ENCODE measurements around the gene MYO18A.

MYO18A gene

GRCh38 chr17:29120433-29120832 lies 59.8 kb downstream of the MYO18A start:
- DNase-seq, result no peak

- no peak for DNase-seq
These were observed 60.9 kb downstream of the MYO18A start for GRCh38 chr17:29119265-29119664.

- peak; percentile 63 for DNase-seq
These were observed 63.1 kb downstream of the MYO18A start for GRCh38 chr17:29116804-29117753.

DNA sequence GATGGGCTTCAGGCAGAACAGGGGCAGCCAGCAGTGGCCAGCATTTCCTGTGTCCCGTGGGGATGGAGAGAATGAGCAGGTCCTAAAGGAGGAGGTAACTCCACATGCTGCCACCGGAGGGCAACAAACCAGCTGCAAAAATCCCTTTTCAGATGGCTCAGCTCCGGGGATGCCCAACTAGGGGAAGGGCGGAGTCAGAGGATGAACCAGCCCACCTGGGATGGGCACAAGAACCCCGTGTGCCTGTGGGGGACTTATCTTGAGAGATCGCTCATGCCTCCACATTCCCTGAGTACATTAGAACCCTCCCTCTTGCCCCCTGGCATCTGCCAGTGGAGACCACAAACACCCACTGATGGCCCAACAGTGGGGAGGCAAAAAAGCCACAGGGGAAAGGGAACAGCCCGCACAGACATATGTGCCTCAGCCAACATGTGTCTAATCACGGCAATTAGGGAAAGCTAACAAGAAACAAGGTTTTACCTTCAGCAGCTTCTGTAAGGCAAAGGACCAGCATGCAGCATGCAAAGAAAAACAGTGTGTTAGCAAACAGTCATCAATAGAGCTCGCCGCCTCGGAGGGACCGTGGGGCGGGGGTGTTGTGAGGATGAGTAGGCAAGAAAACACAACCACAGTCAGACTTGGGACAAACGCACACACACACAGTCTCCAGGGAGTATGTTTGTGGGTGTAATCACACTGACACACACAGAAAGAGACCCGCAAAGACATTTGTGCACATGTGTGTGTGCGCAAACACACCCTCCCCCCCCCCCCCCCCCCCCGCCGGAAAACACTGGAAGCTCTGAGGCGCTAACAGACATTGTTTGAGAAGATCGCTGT lies 64.0 kb downstream of the MYO18A start:
- peak; percentile 86 for DNase-seq

GRCh38 chr17:29115435-29115834 lies 64.8 kb downstream of the MYO18A start:
- peak; percentile 39 for DNase-seq

- DNase-seq, result no peak
These were observed 66.1 kb downstream of the MYO18A start for GRCh38 chr17:29114141-29114540.

- no peak for DNase-seq
These were observed 66.9 kb downstream of the MYO18A start for GRCh38 chr17:29113334-29113733.

DNA sequence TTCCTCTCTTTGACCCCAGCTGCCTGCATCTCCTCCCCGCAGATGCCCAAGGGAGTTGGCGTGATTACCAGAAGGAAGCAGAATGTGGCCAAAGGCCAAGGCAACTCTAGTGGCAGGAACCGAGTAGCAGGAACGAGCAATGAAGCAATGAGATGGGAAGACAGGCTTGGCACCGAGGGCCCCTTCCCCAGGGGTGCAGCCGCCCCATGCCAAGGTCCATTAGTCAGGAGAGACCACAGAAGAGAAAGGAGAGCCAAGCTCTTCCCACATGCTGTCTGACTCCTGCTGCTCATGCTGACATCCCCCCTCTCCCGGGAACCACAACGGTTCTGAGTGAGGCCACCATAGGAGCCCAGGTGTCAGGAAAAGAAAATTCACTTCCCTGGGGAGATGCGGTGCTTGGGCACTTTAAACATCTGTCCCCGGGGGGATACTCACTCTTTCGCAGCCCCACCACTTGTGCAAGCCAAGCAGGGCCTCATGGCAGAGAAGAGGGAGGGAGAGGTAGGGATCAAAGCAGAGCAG lies 67.4 kb downstream of the MYO18A start:
- peak; percentile 56 for DNase-seq

GRCh38 chr17:29111816-29112499 lies 68.2 kb downstream of the MYO18A start:
- peak; percentile 80 for DNase-seq

DNA sequence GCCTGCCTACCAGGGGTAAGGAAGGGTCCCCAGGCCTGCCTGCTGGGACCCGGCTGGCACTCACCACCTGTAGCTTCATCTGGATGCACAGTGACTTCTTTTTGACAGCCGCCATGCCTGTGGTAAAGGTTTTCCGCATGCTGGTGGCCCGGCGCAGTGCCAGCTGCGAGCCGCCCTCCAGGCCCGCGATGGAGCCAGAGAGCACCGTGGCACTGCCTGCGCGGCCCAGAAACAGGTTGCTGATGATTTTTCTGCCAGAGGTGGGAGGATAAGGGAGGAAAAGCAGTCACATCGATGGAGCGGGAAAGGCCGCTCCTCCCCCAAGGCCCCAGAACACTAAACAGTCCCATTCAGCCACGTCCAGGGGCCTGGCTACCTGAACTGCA lies 69.8 kb downstream of the MYO18A start:
- DNase-seq, result no peak

DNA sequence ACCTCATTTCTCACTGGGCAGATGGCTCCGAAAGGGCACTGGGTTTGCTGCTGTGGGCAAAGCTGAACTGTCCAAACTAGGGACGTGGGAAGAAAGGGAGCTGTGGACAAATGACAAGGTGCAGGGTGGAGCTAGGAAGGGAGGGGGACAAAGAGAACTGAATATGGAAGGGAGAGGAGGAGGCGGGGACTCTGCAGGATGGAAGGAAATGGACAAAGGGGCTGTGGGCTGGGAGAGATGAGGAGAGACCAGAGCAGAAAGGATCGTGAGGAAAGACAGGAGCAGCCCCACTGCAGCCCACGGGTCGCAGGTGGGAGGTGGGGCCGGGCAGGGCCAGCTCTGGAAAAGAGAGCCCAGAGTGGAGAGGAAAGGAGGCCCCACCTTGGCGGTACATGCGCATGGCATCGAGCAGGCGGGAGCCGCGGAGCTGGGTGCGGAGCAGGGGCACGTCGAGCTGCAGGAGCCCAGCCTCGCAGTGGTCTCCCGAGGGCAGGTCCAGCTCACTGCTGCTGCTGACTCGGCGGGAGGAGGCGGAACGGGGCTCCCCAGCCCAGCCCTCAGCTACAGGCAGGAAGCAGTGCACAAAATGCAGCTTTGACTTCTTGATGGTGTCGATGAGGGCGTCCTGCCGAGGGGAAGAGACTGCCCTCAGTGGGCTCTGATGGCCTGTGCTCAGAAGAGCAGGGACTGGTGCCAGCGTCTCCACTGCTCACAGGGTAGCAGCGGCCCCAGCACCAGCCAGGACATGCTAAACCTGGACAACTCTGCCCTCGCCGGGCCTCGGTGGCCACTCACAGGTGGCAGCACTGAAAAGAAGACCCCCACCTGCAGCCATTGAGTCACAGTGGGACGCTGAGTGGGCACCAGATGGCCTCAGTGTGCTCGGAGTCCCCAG lies 70.5 kb downstream of the MYO18A start:
- DNase-seq, result no peak

GRCh38 chr17:29108823-29109476 lies 71.2 kb downstream of the MYO18A start:
- DNase-seq, result no peak

- DNase-seq, result no peak
These were observed 72.0 kb downstream of the MYO18A start for GRCh38 chr17:29107933-29108822.

DNA sequence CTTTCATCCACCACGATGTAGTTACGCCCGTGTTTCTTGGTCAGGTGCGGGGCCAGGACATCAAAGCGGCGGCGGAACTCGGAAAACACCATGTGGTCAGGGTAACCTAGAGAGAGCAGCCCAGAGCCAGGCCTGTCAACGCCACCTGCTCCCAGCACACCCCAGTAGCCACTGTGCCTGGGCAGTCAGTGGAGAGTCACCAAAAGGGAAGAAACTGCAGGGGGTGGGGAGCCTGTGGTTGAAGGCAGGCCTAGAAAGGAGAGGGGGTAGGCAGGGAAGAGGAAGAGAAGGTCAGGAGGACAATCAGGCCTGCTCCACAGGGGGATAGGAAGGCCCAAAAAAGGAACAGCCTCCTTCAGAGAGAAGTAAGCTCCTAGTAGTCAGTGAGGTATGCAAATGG lies 73.1 kb downstream of the MYO18A start:
- DNase-seq, result no peak

DNA sequence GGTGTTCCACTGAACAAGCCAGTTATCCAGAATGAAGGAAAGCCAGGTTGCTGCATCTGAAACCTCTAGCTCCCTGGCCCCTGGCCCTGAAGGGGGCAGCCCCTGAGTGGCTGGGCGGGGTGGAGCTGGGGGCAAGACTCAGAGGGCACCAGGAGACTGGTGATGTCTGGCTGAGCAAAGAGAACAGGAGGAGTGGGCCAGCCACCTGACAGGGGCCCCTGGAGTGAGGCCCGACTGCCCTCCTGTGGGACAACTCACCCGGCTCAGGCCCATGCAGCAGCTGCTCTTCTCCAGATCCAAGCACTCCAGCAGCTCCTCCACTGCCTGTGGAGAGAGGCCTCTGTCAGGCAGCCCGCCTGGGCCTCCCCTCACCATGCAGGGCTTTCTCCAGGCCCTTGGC lies 76.9 kb downstream of the MYO18A start:
- DNase-seq, result peak; percentile 20

- no peak for DNase-seq
These were observed 77.4 kb downstream of the MYO18A start for GRCh38 chr17:29102741-29103181.

GRCh38 chr17:29102046-29102445 lies 78.2 kb downstream of the MYO18A start:
- DNase-seq, result peak; percentile 89

GRCh38 chr17:29100296-29100695 lies 79.9 kb downstream of the MYO18A start:
- no peak for DNase-seq

DNA sequence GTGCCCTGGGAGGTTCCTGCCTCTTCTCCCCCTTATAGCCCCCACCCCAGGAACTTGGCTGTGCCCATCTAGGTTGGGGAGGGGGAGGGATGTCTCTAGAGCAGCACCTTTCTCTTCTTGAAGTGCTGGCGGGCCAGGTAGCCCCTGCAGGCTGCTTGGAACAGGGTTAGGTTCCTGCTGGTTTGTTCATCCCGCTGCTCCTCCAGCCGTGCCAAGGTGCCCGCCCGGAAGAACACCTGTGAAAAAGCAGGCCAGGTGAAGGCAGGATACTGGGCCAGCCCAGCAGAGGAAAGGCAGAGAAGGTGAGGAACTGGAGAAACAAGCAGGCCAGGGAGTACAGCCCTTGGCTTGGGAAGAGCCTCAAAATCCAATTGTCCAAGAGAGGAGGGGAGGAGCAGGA lies 80.7 kb downstream of the MYO18A start:
- no peak for DNase-seq

- DNase-seq, result no peak
These were observed 84.1 kb downstream of the MYO18A start for GRCh38 chr17:29096094-29096493.

Data from NCI-H524 treated with DMSO at 0.1 percent for 48 hours (cell line).